Tibial nerve (tissue), 4 donors: ENCODE results near the gene RAB36.

Source experiments
- EP300 ChIP-seq, 2 donors: sonication (generic); formaldehyde crosslinking; IDR thresholded peaks; one replicate each; pipeline ENCODE4 v1.6.1; 2017; ENCODE audit warnings: antibody characterized with exemption in 2 of 2, mild to moderate bottlenecking in 1 of 2
- TF ChIP-seq, protein P1 (sequence below), 5 experiments: fragments of 200-600 bp in 3 of 5; fragments of 450-650 bp in 2 of 5; sonication (generic) in 3 of 5; IDR thresholded peaks; one replicate each; pipeline ENCODE4 v1.5.1; 2016 to 2019; ENCODE audit warnings: antibody characterized with exemption in 5 of 5, mild to moderate bottlenecking in 3 of 5, moderate library complexity in 2 of 5

DNA sequence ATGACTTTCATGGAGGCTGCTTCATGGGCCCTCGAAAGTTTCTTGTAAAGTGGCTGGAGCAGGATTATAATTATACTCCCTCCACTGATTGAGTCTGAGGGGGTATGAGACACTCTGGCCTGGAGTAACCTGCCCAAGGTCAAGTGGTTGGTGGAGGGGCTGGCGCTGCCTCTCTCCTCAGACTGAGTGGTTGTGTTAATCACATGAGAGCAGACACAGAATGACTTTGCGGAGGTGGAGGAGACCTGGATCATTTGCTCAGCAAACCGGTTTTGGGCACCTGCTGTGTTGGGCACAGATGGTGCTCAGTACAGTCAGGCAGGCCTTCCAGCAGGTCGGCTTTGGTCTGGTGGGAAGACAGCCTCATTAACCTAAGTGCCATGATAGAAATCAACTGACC is 46.9 kb downstream of the RAB36 start:
- TF ChIP-seq, protein P1, sequence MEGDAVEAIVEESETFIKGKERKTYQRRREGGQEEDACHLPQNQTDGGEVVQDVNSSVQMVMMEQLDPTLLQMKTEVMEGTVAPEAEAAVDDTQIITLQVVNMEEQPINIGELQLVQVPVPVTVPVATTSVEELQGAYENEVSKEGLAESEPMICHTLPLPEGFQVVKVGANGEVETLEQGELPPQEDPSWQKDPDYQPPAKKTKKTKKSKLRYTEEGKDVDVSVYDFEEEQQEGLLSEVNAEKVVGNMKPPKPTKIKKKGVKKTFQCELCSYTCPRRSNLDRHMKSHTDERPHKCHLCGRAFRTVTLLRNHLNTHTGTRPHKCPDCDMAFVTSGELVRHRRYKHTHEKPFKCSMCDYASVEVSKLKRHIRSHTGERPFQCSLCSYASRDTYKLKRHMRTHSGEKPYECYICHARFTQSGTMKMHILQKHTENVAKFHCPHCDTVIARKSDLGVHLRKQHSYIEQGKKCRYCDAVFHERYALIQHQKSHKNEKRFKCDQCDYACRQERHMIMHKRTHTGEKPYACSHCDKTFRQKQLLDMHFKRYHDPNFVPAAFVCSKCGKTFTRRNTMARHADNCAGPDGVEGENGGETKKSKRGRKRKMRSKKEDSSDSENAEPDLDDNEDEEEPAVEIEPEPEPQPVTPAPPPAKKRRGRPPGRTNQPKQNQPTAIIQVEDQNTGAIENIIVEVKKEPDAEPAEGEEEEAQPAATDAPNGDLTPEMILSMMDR (IDR thresholded peaks at IDR 0.05): no peak
- TF ChIP-seq EP300 (IDR thresholded peaks at IDR 0.05): no peak
